GM21737 (cell line): ENCODE results near the gene PTPRT.

Experiments
- ATAC-seq: cut with Tn5 transposase; IDR thresholded peaks from one replicate; pipeline ENCODE4 v1.9.1; 2021; ENCODE audit warnings: mild to moderate bottlenecking, moderate library complexity; ENCODE audit not compliant: unreplicated experiment

Gene PTPRT

DNA sequence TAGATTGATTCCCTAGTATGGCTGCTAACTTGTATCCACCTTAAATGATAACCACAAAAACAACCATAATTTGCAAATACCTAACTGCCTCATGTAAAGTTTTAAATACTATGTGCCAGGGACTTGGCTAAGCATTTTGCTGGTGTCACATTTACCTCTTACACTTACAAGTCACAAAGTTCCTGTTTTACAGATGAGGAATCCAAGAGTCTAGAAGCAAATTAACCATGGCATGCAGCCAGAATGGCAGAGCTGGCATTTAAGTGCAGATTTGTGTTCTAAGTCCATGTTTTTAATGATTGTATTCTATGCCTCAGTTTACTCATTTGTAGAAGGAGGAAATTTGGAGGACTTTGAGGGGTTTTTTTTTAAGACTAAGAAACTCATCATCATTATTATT, 696.7 kb downstream of the PTPRT start:
- ATAC-seq: no peak

DNA sequence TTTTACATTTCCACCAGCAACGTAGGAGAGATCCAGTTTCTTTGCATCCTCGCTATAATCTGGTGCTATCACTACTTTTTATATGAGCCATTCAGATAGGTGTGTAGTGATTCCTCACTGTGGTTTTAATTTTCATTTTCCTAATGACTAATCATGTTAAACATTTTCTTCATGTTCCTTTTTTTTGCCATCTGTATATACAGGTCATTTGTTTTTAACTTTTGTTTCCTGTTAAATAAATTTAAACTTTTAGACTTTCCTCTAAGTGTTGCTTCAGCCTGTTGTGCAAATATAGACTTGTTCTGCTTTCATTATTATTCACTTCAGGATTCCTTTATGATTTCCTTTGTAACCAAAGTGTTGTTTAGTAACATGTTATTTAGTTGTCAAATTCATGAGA, 697.4 kb downstream of the PTPRT start:
- ATAC-seq: peak; percentile 72

DNA sequence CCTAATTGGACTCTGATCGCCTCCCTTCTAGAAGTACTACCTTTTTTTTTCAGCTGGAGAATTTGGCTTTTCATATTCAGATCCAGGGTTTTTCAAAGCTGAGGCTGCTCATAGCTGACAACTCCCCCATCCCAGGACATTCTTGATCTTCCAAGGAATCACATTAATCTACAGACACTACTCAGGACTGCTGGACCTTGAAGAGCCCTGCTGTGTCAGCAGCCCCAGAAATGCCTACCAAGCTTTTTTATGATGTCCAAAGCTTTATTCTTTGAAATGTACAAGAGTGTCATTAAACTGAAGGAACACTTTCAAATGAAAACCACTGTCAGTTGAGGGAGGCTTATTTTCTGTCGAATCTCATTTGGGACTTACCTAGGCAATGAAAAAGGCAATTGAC, 704.1 kb downstream of the PTPRT start:
- ATAC-seq: no peak

DNA sequence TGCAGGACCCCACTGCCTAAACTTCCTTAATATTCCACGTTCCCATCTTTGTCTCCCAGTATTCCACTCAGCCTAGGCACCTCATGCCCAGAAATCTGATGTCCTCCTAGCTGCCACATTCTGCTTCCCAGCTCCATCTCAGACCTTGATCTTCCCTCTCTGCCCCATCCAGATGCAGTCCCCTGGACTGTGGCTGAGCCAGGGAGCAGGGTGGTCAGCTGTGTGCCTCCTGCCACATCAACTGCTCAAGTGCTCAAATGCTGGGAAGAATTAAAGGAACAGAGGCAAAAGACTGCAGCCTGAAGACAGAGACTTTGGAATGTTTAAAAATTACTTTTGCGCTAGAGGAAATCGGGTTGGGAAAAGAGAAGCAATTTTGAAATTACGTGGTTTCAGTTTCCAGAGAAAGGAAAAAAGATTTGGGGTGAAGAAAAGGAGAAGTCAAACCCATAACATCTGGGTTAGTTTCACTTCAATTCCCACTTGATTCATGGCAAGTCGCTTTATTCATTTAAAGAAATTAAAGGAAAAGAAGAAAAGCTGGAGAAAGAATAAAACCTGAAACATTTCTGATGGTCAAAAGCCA, 704.8 kb downstream of the PTPRT start:
- ATAC-seq: no peak

DNA sequence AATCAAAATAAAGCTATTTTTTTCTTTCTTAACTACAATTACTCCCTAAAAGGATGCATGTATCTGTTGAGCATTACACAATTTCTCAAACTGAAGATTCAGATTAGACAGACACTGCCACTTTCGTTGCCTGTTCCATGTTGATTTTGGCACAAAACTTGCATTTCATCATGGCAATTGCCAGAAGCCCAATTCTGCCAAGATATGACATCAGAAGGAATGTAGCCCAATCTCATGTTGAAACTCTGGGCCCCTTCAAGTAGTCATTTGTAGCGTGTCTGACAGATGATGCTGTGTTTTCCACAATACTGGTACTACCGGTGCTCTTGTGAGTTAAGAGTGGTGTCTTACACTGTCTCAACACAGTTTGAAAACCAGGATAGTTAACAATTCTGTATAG, 705.4 kb downstream of the PTPRT start:
- no peak for ATAC-seq

DNA sequence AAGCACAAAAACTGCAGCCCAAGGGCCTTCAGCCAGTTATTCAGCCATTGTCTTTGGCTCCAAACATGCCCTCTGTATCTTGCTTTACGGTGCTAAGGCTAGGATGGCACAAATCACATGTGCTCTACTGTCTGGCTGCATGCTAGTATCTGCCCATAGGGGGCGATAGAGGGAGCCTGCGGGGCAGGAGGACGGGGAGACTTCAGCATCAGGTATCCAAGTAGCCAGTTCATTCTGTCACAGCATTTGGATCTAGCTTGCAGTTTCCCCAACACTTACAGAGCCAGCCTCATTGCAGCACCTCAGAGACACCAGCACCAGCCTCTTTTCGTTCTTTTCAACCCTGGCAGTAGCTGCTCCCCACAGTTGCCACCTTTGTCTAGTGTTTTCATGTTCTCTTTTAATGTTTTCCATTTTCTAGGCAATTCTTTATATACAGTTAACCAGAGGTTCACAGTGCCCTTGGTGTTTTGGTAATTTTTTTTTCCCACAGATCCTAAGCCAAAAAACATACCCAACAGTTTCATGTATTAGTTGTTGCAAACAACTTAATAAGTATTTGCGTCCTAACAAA, 705.9 kb downstream of the PTPRT start:
- ATAC-seq: no peak

DNA sequence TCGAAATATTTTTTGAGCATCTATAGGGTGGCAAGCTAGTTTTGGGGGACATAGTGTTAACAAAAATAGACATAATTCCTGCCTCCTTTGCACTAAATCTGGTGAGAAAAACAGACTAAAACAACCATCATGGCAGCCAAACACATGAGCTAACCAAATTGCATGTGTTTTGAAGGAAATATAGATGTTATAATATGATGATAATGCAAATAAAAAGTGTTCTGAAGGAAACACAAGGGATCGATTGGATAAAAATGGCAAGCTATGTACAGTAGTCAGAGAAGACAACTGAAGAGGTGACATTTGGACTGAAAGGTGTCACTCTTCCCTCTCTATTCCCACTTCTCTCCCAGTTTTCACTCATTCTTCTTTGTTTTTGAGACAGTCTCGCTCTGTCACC, 706.9 kb downstream of the PTPRT start:
- ATAC-seq: no peak

DNA sequence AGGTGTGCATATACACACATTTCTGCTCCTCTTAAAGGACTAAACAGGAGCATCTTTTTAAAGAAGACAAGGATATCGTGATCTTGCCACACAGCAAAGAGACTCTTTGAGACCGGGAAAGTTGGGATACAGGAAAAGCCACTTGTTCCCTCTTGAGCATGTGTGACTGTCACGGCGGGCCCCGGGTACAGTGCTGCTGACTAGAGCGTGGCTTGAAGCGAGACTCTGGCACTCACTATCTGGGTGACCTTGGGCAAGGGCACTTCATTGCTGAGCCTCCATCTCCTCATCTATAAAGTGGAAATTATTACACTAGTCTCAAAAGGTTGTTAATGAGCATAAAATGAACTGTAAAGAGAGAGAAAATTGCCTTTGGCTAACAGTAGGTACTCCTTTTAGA, 713.9 kb downstream of the PTPRT start:
- no peak for ATAC-seq

DNA sequence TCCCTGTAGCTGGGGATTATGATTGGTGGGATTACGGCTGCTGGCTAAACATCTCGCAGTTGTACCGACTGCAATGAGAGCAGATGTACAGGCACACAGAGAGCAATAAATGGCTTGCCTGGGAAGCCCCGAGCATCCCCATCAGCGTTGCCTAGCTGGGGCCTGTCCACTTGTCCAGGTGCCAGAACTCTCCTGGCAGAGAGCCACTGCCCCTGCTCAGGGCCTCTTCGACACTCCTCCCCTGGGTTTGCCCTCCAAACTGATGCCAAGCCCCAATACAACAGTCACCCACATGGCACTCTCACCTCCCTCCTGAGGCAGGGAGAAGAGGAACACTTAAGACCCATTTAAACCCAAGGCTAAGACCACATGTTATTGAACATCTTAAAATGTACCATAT, 715.1 kb downstream of the PTPRT start:
- no peak for ATAC-seq

DNA sequence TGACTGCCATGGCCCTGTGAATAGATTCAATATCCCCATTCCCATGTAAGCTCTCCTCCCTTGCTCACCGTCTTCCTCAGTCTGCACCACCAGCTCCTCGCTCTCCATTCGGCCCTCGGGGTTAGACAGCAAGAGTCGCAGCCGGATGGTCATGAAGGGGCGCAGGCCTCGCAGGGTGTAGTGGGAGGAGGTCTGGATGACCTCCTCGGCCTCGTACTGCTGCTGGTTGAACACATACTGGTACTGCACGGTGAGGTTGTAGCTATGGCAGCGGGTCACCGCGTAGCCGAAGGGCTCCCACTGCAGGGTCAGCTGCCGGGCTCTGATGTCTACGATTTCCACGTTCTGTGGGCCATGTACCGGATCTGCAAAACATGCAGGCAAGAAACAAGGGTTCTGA, 717.5 kb downstream of the PTPRT start:
- ATAC-seq: no peak

DNA sequence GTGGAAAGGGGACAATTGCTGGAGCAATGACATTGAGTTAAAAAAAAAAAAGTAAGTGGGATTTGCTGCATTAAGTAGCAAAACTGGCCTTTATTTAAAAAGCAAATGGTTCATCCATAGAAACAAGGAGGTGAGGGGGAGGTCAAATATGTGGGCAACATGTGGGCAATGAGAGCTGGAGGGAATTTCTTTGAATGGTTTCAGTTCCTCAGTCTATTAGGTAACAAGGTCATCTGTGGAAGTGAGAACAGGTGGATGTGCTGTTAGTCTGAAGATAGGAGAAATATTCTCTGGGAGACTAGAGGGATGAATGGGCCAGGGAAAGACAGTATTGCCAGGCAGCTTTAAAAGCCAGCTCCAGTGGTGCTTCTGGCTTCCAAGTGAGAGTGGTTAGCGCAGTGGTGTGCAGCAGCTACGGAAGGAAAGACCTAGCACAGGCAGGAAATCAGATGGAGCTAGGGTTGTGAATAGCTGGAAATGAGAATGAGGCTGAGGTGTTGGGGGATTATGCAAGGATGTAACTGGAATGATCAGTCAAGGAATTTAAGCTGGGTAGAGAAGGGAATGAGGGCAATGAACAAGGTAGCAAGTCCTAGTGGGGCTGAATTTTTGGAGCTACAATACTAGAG, 727.6 kb downstream of the PTPRT start:
- ATAC-seq: peak; percentile 55

DNA sequence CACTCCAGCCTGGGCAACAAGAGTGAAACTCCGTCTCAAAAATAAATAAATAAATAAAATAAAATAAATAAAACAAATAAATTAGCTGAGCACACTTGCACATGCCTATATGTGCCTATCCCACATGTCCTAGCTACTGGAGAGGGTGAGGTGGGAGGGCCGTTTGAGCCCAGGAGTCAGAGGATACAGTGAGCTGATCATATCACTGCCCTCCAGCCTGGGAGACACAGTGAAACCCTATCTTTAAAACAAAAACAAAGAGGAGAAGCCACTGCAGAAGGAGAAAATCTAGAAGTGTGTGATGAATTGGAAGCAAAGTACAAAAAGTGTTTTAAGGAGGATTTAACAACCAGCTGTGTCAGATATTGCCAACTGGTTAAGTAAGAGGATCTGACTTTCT, 728.4 kb downstream of the PTPRT start:
- no peak for ATAC-seq

DNA sequence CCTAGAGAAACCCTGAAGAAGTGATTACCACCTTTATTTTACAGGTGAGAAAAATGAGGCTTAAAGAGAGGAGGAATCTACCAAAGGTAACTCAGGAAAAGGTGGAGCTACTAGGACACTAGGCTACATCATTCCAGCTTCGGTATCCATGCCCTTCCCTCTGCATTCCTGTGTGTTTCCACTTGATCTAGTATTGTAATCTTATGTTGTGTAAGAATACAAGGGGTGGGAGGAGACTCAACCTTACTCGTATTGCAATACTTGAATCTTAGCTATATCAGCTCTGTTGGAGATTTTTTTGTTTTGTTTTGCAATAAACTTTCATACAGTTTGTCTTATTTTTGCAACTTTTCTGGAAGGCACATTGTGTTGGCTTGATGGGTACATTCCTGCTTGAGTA, 742.4 kb downstream of the PTPRT start:
- no peak for ATAC-seq

DNA sequence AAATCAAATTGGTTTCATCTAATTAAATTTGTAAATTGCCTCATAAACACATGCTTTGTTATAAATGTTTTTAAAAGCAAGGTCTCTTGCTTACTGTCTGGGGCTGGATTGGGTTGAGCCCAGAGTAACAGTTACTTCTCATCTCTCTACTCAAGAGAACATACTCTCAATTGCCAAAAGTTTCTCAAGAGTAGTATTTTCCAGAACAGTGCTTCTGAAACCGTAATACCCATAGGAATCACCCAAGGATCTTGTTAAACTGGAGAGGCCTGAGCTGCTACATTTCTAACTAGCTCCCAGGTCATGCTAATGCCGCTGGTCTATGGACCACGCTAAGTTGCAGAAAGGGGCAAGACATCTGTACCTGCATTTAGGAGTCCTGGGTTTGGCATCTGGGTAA, 744.9 kb downstream of the PTPRT start:
- ATAC-seq: no peak

DNA sequence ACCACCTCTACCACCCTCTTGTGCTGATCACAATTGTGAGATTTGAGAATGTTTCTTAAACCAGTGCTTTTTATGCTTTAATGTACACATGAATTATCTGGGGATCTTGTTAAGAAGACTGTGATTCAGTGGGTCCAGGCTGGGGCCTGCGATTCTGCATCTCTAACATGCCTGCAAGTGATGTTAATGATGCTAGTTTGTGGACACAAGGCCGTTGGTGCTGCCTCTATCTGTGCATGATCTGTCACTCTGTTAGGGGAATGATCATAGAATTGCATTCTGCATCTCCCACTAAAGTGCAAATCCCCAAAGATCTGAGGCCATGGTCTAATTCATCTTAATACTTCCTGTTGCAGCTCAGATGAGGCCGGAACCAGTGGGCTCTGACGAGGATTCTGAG, 746.5 kb downstream of the PTPRT start:
- no peak for ATAC-seq

DNA sequence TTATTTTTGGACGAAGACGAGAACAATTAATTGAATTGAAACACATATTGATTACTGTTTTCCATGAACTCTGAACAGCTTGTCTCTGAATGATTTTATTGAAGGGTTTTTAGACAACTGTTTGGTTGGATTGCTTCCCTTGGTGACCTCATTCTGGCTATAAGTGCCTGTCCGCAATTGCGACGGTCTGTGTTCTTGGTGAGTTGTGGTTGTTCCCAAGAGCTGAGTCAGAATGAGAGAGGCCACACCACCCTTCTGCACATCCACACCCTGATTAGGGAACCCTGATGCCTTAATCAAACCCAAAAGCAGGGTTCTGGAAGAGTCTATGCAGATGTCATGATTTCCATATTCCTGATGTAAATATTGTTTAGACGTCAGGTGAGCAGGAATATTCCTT, 747.0 kb downstream of the PTPRT start:
- ATAC-seq: no peak

DNA sequence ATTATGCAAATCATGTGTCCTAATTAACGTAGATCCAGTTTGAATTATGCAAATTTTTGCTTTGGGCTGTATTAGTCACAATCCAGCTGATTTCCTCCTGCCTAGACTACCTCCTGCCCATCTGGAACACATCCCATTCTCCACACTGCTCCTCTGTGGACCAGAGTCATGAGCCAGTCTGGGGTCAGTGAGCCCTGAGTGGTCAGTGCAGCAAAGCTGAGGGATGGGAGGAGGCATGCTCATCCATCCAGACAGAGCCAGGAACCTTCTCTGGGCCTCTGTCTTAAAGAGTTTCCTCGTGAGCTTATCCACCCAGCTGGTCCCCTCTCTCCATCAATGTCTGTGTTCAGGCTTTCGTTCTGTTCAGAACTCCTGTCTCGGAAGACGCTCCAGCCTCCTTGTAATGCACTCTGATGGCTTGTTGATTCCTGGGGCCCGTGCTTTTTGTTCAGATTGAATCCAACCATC, 747.8 kb downstream of the PTPRT start:
- no peak for ATAC-seq

DNA sequence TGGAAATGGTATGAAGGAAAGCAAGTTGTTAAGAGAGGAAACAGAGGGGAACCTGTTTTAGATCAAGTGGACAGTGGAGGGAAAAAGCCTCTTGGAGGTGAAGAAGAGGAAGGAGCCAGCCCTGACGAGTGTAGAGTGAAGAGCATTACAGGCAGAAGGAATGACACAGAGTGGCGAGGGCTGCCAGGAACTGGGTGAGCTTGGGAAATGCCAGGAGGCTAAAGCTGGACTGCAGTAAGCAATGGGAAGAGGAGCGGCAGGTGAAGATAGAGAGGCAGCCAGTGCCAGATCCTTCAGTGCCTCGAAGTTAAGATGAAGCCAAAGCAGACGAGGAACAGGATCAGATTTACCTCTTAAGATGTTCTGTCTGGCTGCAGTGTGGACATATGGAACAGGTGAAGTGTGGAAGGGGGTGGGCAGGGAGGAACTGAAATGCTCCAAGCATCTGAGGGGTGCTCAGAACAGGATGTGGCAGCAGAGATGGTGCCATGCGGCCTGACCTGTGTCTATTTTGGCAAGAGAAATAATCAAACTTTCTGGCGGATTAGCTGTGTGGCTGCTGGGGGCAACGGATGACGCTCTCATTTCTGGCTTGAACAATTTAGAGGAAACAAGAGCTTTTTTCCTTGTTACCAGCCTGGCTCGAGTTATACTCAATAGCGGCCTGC, 748.4 kb downstream of the PTPRT start:
- no peak for ATAC-seq

DNA sequence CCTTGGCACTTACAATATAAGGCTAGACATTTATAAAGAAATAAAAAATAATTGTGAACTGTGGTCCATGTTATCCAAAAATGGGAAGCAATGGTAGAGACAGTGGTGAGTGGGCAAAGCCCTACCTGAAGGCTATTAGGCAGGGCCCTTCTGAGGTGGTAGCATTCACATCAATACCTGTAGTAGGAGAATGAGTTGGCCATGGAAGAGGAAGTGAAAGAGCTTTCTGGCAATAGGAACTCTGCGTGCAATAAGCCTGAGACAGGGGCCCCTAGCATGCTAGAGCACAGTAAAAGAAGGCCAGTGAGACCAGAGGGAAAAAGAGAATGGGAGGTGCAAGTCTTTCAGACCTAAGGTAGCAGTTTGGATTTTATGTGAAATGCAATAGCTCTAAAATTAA, 754.5 kb downstream of the PTPRT start:
- ATAC-seq: peak; percentile 95

DNA sequence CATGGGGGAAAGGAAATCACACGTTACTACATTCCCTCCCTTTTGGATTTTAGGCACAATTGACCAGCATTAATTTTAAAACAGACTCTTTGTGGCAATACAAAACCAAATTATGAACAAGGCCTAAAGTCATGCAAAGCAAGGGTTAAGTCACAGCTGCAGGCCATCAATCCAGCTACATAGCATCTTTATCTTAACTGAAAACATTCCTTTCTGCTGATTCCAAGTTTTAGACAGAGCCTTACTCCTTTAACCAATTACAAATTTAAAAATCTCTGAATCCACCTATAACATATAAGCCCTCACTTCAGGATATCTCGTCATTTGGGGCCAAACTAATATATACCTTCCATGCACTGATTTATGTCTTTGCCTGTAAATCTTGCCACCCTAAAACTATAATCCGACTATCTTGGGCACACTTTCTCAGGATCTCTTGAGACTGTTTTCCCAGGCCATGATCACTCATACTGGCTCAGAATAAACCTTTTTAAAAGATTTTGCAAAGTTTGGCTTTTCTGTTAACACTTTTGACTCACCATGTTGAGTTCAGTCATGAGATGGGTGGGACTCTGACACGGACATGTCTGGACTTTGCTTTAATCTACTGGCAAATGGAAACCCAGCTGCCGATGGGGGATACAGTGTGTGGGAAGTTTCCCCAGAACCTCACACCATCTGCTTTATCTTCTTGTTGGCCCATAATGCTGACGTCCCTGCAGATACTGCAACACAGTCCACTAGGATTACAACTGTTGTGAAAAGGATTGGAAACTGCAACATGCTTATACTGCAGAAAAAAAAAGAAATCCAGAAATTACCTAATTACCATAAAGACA, 757.0 kb downstream of the PTPRT start:
- ATAC-seq: no peak

DNA sequence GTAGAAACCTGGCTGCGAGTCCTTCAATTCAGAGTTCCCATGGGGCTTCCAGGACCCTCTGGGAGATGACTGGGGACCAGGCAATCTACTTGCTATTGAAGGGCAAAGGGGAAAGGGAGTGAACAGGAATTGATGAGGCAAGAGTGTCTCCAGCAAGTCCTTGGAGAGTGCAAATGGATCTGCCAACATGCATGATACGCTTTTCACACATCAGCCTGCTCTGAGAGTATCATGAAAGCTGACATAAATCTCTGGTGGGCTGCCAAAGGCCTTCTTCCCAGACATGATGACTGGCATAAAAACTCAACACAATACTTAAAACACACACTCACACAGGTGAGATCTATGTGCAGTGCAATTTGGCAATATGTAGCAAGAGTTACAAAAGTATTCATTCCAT, 759.1 kb downstream of the PTPRT start:
- ATAC-seq: no peak
